Smooth muscle cell (in vitro differentiated cells): ENCODE measurements around the gene LRRC71. TPM values are rescaled to one million over a fixed set of nuclear protein-coding genes. Genes with fewer than 3 reads are reported as not detected.

Experiments
- DNase-seq: peaks from one replicate; lab custom pipeline; 2025; ENCODE audit not compliant: unreplicated experiment; lab: John Stamatoyannopoulos, UW
- H2AFZ ChIP-seq: fragments of 200-600 bp; sonication (generic); 2 replicates; pipeline ENCODE4 v1.6.0; 2016; ENCODE audit warnings: antibody characterized with exemption, low read depth, mild to moderate bottlenecking
- H3F3A ChIP-seq: fragments of 200-600 bp; sonication (generic); 2 replicates; pipeline ENCODE4 v1.6.0; 2017; ENCODE audit warnings: antibody characterized with exemption, low read depth
- H3K27ac ChIP-seq: fragments of 200-600 bp; sonication (generic); 2 replicates; pipeline ENCODE4 v1.5.1; 2016; ENCODE audit warnings: low read depth, mild to moderate bottlenecking
- H3K27me3 ChIP-seq: fragments of 200-600 bp; sonication (generic); 2 replicates; pipeline ENCODE4 v1.6.1; 2016; ENCODE audit warnings: low read depth, mild to moderate bottlenecking
- H3K36me3 ChIP-seq: fragments of 200-600 bp; sonication (generic); 2 replicates; pipeline ENCODE4 v1.5.1; 2016; ENCODE audit warnings: low read depth
- H3K4me1 ChIP-seq: fragments of 200-600 bp; sonication (generic); 2 replicates; pipeline ENCODE4 v1.5.1; 2016; ENCODE audit warnings: low read depth
- H3K4me2 ChIP-seq: fragments of 200-600 bp; sonication (generic); 2 replicates; pipeline ENCODE4 v1.6.0; 2016; ENCODE audit warnings: mild to moderate bottlenecking
- H3K4me3 ChIP-seq: fragments of 200-600 bp; sonication (generic); 2 replicates; pipeline ENCODE4 v1.5.1; 2016; ENCODE audit warnings: mild to moderate bottlenecking
- H3K79me2 ChIP-seq: fragments of 200-600 bp; sonication (generic); 2 replicates; pipeline ENCODE4 v1.6.0; 2016; ENCODE audit warnings: low read depth, mild to moderate bottlenecking
- H3K9ac ChIP-seq: fragments of 200-600 bp; sonication (generic); 2 replicates; pipeline ENCODE4 v1.6.0; 2016; ENCODE audit warnings: low read depth
- H3K9me3 ChIP-seq: fragments of 200-600 bp; sonication (generic); replicated peaks from 2 replicates; pipeline ENCODE4 v1.5.1; 2016; ENCODE audit warnings: low read depth
- H4K20me1 ChIP-seq: fragments of 200-600 bp; sonication (generic); 2 replicates; pipeline ENCODE4 v1.6.0; 2016; ENCODE audit warnings: low read depth
- CTCF ChIP-seq: fragments of 200-600 bp; sonication (generic); IDR thresholded peaks from 2 replicates; pipeline ENCODE4 v1.5.1; 2017; ENCODE audit warnings: borderline replicate concordance, mild to moderate bottlenecking, antibody characterized with exemption; ENCODE audit not compliant: insufficient read depth, poor library complexity, severe bottlenecking
- WGBS: methylation state at CpG from one replicate; pipeline ENCODE4 v1.1.7; 2016; ENCODE audit warnings: low lambda C conversion rate; 5-methylcytosine and 5-hydroxymethylcytosine counted together
- polyA plus RNA-seq: library from polyadenylated mRNA; unstranded; fragments of >200 nt; fragmentation: Nextera tagmentation; extraction: Ambion mirVana; gene quantifications from 2 replicates; pipeline ENCODE4 v1.2.1, GENCODE V29; 2016
- total RNA-seq: library from RNA; depleted of rRNA; stranded (reverse); fragments of >200 nt; gene quantifications from 2 replicates; pipeline ENCODE4 v1.2.3, GENCODE V29; 2014

Gene LRRC71
- total and polyA plus RNA-seq, 2 experiments from 2014 or later, result not detected

GRCh38 chr1:156910309-156910782, 10.1 kb upstream of the LRRC71 start:
- no peaks in the 10 kb centered on the region for H3K9me3 ChIP-seq

GRCh38 chr1:156911577-156912298, 8.7 kb upstream of the LRRC71 start:
- no peak overlapping the region for H2AFZ ChIP-seq
- H4K20me1 ChIP-seq, result no peaks in the 10 kb centered on the region
- H3K9me3 ChIP-seq, result no peaks in the 10 kb centered on the region
- no peak overlapping the region for H3K9ac ChIP-seq
- no peak overlapping the region for H3K4me2 ChIP-seq
- H3K36me3 ChIP-seq, result no peaks in the 10 kb centered on the region
- TF ChIP-seq CTCF, result no peak
- DNase-seq, result no peak
- WGBS, result 69% methylated on average over 6 of the region's 6 CpGs
- H3K4me3 ChIP-seq, result no peak overlapping the region
- H3F3A ChIP-seq, result peaks cover 6% of the 10 kb centered on the region
- no peaks in the 10 kb centered on the region for H3K27me3 ChIP-seq
- peaks cover 3% of the 10 kb centered on the region for H3K4me1 ChIP-seq
- no peaks in the 10 kb centered on the region for H3K79me2 ChIP-seq
- H3K27ac ChIP-seq, result no peak overlapping the region

More at GRCh38 chr1:156910309-156910782, 10.1 kb upstream of the LRRC71 start:
- Histone ChIP-seq H3K4me1 (peaks cover 3% of the 10 kb centered on the region), H3F3A (peaks cover 6% of the 10 kb centered on the region), H3K79me2 (no peaks in the 10 kb centered on the region), H3K36me3 (no peaks in the 10 kb centered on the region), H3K4me3 (no peak overlapping the region), H3K4me2 (no peak overlapping the region), H3K27me3 (no peaks in the 10 kb centered on the region), H4K20me1 (no peaks in the 10 kb centered on the region), H3K9ac (no peak overlapping the region), H2AFZ (no peak overlapping the region), H3K27ac (no peak overlapping the region)
- peak; percentile 84 for TF ChIP-seq CTCF
- DNase-seq, result no peak
- 37% methylated on average over 14 of the region's 18 CpGs for WGBS

- no peaks in the 10 kb centered on the region for H3K9me3 ChIP-seq
- WGBS, result 89% methylated on average over 2 of the region's 2 CpGs
- no peak overlapping the region for H3K4me2 ChIP-seq
Observed at GRCh38 chr1:156912310-156912709, 8.1 kb upstream of the LRRC71 start.

More at GRCh38 chr1:156912310-156912709, 8.1 kb upstream of the LRRC71 start:
- H3K4me1 ChIP-seq, result peaks cover 3% of the 10 kb centered on the region
- no peaks in the 10 kb centered on the region for H4K20me1 ChIP-seq
- H3K79me2 ChIP-seq, result no peaks in the 10 kb centered on the region
- H2AFZ ChIP-seq, result no peak overlapping the region
- peaks cover 6% of the 10 kb centered on the region for H3F3A ChIP-seq
- no peak for TF ChIP-seq CTCF
- DNase-seq, result no peak
- H3K4me3 ChIP-seq, result no peak overlapping the region
- H3K27ac ChIP-seq, result no peak overlapping the region
- H3K9ac ChIP-seq, result no peak overlapping the region
- no peaks in the 10 kb centered on the region for H3K36me3 ChIP-seq
- no peaks in the 10 kb centered on the region for H3K27me3 ChIP-seq
